Stimulated activated CD4-positive, alpha-beta T cell treated with anti-CD3 and anti-CD28 coated beads, Interleukin-15, amount 100 ng/mL, for 1 hour (primary cell): ENCODE results near the gene XRCC6.
"Not testable (repeated sequence)": the region's sequence is repeated elsewhere in the genome, so short reads cannot be mapped to it uniquely, and the experiment has no call there.

Source experiments
- DNase-seq, 2 donors: peaks; one replicate each; pipeline ENCODE4 v3.0.0-alpha.2; 2020; ENCODE audit warnings: low read depth in 1 of 2, low spot score in 1 of 2

The XRCC6 gene

DNA sequence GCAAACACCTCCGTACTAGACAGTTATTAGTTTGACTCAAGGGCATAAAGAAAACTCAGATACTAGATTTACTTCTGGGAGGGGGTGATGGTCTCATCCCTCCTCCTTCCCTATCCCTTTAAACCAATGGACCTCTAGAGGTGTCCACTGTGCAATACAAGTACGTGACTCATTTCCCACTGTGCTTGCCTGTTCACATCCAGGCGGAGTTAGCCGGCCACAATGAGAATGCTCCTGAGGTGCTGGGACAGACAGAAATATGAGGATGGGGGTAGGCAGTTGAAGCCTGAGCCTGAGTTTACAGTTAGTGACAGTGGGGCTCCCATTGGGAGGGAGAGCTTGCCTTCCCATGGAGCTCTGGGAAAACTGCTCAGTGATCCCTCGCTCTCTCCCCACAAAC lies 23.0 kb upstream of the XRCC6 start:
- no peak for DNase-seq

- DNase-seq, result no peak
These were observed 22.0 kb upstream of the XRCC6 start for GRCh38 chr22:41598891-41599635.

- no peak for DNase-seq
These were observed 20.1 kb upstream of the XRCC6 start for GRCh38 chr22:41600976-41601375.

DNA sequence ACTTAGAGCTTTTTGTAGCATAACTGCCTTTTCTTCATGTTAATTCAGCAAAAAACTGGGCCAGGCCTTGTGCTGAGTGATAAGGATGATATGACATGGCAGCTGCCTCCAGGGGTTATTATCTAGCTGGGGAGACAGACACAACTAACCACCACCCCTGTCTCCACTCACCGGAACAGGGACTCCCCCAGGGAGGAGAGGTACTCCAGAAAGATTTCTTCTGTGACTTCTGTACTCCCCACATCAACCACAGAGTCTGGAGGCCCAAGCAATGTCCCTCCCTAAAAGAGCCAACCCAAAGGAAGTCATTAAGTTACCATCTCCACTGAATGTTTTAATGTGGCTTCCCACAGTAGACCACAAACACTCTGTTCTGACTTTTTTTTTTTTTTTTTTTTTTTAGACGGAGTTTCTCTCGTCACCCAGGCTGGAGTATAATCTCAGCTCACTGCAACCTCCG lies 17.2 kb upstream of the XRCC6 start:
- DNase-seq, result no peak

- no peak for DNase-seq
These were observed 12.7 kb upstream of the XRCC6 start for GRCh38 chr22:41608386-41608785.

DNA sequence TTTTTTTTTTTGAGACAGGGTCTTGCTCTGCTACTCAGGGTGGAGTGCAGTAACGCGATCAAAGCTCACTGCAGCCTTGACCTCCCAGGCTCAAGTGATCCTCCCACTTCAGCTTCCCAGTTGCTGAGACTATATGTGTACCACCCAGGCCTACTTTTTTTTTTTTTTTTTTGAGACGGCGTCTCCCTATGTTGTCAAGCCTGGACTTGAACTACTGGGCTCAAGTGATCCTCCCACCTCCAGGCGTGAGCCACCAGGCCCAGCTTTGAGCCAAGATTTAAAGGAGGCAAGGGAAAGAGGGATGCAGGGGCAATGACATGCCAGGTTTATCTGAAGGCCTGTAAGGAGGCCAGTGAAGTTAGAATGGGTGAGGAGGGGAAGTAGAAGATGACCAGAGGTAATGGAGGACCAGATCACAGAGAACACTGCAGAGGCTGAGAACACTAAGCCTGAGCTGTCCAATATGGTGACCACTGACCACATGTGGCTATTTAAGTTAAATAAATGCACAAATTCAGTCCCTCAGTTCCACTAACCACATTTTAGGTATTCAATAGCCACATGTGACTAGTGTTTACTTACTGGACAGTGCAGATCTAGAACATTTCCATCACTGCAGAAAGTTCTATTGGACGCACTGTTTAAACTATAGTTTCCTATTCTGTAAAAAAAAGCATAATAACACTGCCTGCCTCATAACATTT lies 8.3 kb upstream of the XRCC6 start:
- DNase-seq, result no peak

GRCh38 chr22:41613456-41613855 lies 7.6 kb upstream of the XRCC6 start:
- no peak for DNase-seq

GRCh38 chr22:41619979-41620588 lies 1.0 kb upstream of the XRCC6 start:
- DNase-seq, result peak in 1 of 2 donors; percentile 30

DNA sequence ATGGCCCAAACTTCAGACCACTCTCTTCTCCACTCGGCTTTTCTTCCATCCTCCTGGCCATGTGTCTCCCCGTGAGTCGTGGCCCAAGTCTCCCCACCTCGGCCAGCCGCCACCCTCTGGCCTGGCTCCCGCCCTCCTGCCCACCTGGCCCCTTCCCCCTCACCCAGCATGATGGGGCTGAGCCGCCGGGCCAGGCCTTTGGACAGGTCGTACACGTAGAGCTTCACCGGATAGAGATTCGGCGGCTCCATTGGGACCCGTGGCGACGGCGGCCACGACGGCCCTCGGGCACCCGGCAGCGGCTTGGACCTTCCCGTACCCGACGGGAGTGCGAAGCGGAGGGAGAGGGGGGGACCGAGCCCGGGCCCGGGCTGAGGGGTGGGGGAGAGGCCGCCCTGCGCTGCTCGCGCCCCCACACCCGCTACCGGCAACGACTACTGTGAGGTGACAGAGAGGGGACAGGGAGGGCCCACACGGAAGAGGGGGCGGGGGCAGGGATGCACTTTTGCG lies 451 bp upstream of the XRCC6 start, which contains the start of gene DESI1:
DESI1 (minus strand) TSS at position 455 of the 510 bp plus-strand sequence; CDS start at position 251, 204 bp downstream.
- no peak for DNase-seq

- DNase-seq, result no peak
These were observed 750 bp downstream of the XRCC6 start for GRCh38 chr22:41621911-41622179.

- DNase-seq, result no peak
These were observed 4.5 kb downstream of the XRCC6 start for GRCh38 chr22:41625577-41625976.

- not testable (repeated sequence) for DNase-seq
These were observed 10.0 kb downstream of the XRCC6 start for GRCh38 chr22:41631115-41631514.

DNA sequence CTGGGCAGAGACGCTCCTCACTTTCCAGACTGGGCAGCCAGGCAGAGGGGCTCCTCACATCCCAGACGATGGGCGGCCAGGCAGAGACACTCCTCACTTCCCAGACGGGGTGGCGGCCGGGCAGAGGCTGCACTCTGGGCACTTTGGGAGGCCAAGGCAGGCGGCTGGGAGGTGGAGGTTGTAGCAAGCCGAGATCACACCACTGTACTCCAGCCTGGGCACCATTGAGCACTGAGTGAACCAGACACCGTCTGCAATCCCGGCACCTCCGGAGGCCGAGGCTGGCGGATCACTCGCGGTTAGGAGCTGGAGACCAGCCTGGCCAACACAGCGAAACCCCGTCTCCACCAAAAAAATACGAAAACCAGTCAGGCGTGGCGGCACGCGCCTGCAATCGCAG lies 10.5 kb downstream of the XRCC6 start:
- not testable (repeated sequence) for DNase-seq

DNA sequence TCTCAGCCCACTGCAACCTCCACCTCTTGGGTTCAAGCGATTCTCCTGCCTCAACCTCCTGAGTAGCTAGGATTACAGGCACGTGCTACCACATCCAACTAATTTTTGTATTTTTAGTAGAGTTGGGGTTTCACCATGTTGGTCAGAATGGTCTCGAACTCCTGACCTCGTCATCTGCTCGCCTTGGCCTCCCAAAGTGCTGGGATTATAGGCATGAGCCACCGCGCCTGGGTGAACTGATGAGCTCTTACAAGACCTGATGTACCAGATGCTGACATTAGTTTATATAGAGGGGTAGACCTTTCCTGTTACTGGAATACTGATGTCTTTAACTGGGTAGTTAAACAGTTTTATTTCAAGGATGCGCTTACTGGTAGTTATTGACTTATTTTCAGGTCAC lies 13.5 kb downstream of the XRCC6 start:
- not testable (repeated sequence) for DNase-seq

- DNase-seq, result no peak
These were observed 15.4 kb downstream of the XRCC6 start for GRCh38 chr22:41636467-41636866.

GRCh38 chr22:41637623-41638022 lies 16.5 kb downstream of the XRCC6 start:
- DNase-seq, result not testable (repeated sequence)

DNA sequence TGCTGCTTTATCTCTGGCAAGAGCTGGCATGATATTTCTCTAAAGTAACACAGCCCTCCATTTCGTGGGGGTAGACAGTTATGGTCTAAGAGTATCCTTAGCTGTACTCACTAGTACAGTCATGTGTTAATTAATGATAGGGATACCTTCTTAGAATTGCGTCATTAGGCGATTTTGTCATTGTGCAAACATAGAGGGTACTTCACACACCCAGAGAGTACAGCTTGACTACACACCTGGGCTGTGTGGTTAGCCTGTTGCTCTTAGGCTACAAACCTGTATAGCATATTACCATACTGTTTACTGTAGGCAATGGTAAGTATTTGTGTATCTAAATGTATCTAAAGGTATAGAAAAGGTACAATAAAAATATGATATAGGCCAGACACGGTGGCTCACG lies 17.0 kb downstream of the XRCC6 start:
- DNase-seq, result no peak

- no peak for DNase-seq
These were observed 17.7 kb downstream of the XRCC6 start for GRCh38 chr22:41638748-41639147.

DNA sequence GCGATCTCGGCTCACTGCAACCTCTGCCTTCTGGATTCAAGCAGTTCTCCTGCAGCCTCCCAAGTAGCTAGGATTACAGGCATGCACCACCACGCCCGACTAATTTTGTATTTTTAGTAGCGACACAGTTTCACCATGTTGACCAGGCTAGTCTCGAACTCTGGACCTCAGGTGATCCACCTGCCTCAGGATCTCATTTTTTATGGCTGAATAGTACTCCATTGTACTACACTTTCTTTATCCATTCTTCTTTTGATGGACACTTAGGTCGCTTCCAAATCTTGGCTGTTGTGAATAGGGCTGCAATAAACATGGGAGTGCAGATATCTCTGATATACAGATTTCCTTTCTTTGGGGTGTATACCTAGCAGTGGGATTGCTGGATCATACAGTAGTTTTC lies 20.8 kb downstream of the XRCC6 start:
- no peak for DNase-seq

DNA sequence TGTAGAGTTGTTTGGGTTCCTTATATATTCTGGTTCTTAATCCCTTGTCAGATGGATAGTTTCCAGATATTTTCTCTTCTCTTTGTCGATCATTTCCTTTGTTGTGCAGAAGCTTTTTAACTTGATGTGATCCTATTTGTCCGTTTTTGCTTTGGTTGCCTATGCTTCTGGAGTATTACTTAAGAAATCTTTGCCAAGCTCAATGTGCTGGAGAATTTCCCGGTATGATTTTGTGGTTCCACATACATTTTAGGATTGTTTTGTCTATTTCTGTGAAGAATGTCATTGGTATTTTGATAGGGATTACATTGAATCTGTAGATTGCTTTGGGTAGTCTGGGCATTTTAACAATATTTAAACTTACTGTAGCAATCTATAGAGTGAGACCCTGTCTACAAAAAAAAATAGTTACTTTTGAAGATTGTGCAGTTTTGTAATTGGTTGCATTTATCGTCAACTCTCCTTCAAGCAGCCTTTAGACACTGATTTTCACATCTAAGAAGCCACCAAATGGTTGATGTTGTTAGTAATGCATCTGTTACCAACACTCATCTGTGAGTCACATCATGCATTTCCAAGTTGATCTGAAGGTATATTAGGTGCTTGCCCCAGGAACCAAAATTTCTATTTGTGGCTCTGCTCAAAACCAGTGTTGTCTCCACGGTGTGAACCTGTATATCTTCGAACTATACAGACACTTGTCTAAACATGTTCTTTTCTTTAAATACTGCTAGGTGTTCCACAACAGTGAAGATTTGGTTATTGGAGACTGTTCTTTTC lies 21.4 kb downstream of the XRCC6 start:
- no peak for DNase-seq

GRCh38 chr22:41647771-41648170 lies 26.7 kb downstream of the XRCC6 start:
- DNase-seq, result no peak
